ENCODE data around the gene KRTAP10-9. TPM values are rescaled to one million over a fixed set of nuclear protein-coding genes. Genes with fewer than 3 reads are reported as not detected.
"Not testable (repeated sequence)": the region's sequence is repeated elsewhere in the genome, so short reads cannot be mapped to it uniquely, and the experiment has no call there.

Gene KRTAP10-9
- total and polyA plus RNA-seq, 2 donors from 2014 or later, result not detected

DNA sequence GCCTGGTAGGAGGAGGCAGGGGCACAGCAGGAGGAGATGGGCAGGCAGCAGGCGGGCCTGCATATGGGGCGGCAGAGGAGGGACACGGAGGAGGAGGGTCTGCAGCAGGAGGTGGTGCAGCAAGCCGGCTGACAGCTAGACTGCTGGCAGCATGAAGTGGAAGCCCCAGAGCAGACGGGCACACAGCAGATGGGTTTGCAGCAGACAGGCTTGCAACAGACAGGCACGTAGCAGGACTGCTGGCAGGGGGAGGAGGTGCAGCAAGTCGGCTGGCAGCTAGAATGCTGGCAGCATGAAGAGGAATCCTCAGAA, 47.1 kb upstream of the KRTAP10-9 start:
- H3K9ac ChIP-seq (ENCODE audit: low read length in 3 of 3), result no peak overlapping the region
- no peak for DNase-seq
- no peak overlapping the region for H3K4me3 ChIP-seq (ENCODE audit: low read length in 3 of 3)
- no peaks in the 10 kb centered on the region for H3K4me1 ChIP-seq (ENCODE audit: control insufficient read depth in 2 of 3, insufficient read depth in 2 of 3, low read depth in 1 of 3, low read length in 3 of 3)
- no peak overlapping the region for H3K27ac ChIP-seq (ENCODE audit: low read depth in 2 of 2, low read length in 2 of 2)
- no peaks in the 10 kb centered on the region for H3K27me3 ChIP-seq (ENCODE audit: control insufficient read depth, insufficient read depth, low read length)
- intact Hi-C loops (cut with DNase I), result no loop called here
- peaks cover 0 to 10% (median 4%) of the 10 kb centered on the region in 3 donors for H3K9me3 ChIP-seq (ENCODE audit: control insufficient read depth in 2 of 3, insufficient read depth in 1 of 3, low read length in 3 of 3)
- no peaks in the 10 kb centered on the region for H3K36me3 ChIP-seq (ENCODE audit: control insufficient read depth in 2 of 3, insufficient read depth in 3 of 3, low read length in 3 of 3)
- FAIRE-seq, result no peak
- TF ChIP-seq, protein P1, sequence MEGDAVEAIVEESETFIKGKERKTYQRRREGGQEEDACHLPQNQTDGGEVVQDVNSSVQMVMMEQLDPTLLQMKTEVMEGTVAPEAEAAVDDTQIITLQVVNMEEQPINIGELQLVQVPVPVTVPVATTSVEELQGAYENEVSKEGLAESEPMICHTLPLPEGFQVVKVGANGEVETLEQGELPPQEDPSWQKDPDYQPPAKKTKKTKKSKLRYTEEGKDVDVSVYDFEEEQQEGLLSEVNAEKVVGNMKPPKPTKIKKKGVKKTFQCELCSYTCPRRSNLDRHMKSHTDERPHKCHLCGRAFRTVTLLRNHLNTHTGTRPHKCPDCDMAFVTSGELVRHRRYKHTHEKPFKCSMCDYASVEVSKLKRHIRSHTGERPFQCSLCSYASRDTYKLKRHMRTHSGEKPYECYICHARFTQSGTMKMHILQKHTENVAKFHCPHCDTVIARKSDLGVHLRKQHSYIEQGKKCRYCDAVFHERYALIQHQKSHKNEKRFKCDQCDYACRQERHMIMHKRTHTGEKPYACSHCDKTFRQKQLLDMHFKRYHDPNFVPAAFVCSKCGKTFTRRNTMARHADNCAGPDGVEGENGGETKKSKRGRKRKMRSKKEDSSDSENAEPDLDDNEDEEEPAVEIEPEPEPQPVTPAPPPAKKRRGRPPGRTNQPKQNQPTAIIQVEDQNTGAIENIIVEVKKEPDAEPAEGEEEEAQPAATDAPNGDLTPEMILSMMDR (IDR thresholded peaks at IDR 0.05; ENCODE audit: borderline replicate concordance, extremely low read depth, insufficient read depth), result no peak

DNA sequence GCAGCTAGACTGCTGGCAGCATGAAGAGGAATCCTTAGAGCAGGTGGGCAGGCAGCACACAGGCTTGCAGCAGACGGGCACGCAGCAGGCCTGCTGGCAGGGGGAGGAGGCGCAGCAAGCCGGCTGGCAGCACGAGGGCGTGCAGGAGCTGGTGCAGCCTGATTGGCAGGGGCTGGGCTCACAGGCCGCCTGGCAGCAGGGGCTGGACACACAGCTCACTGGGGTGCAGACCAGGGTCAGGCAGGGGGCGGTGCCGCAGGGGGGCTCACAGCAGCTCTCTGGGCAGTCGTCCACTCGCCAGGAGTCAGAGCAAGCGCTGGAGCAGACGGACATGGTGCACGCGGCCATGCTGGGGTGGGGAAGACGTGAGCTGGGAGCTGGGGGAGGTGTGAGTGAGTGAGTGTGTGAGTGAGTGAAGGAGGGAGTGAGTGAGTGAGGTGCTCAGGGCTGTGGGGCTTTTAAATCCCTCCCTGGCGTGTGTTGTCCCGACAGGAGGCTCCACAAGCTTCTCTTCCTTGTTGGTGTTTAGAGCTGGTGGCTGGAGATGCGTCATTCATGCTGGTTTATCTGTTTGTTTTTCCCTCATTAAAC, 46.6 kb upstream of the KRTAP10-9 start, which contains the start of gene KRTAP10-5:
Gene KRTAP10-5 (minus strand): TSS at position 374 of the 591 bp plus-strand sequence. CDS start 26 bp downstream, at position 348.
- H3K36me3 ChIP-seq (ENCODE audit: control insufficient read depth in 2 of 3, insufficient read depth in 3 of 3, low read length in 3 of 3); H3K9me3 ChIP-seq (ENCODE audit: control insufficient read depth in 2 of 3, insufficient read depth in 1 of 3, low read length in 3 of 3); FAIRE-seq; intact Hi-C loops (cut with DNase I); DNase-seq; H3K4me1 ChIP-seq (ENCODE audit: control insufficient read depth in 2 of 3, insufficient read depth in 2 of 3, low read depth in 1 of 3, low read length in 3 of 3); H3K27ac ChIP-seq (ENCODE audit: low read depth in 2 of 2, low read length in 2 of 2); H3K9ac ChIP-seq (ENCODE audit: low read length in 3 of 3); H3K4me3 ChIP-seq (ENCODE audit: low read length in 3 of 3); H3K27me3 ChIP-seq (ENCODE audit: control insufficient read depth, insufficient read depth, low read length): not testable (repeated sequence)

DNA sequence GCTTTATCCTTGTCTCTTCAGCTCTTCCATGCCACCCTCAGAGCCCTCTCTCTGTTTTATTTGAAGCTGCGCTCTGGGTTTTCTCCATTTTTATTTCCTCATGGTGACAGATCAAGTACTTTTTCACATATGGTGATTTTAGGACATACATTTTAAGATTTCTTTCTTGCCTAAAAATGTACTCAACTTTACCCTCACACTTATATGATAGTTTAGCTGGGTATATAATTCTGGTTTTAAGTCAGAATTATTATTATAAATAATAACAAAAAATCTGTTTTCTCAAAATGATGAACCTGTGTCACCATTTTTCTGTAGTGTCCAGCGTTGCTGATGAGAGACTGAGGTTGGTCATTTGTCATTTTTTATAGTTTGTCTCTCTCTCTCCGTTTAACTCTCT, 45.7 kb upstream of the KRTAP10-9 start:
- FAIRE-seq, result no peak
- H3K27me3 ChIP-seq (ENCODE audit: control insufficient read depth, insufficient read depth, low read length), result no peaks in the 10 kb centered on the region
- H3K36me3 ChIP-seq (ENCODE audit: control insufficient read depth in 2 of 3, insufficient read depth in 3 of 3, low read length in 3 of 3), result no peaks in the 10 kb centered on the region
- no peak overlapping the region for H3K27ac ChIP-seq (ENCODE audit: low read depth in 2 of 2, low read length in 2 of 2)
- DNase-seq, result no peak
- H3K4me1 ChIP-seq (ENCODE audit: control insufficient read depth in 2 of 3, insufficient read depth in 2 of 3, low read depth in 1 of 3, low read length in 3 of 3), result no peaks in the 10 kb centered on the region
- no peak overlapping the region for H3K4me3 ChIP-seq (ENCODE audit: low read length in 3 of 3)
- intact Hi-C loops (cut with DNase I), result no loop called here
- H3K9ac ChIP-seq (ENCODE audit: low read length in 3 of 3), result no peak overlapping the region
- H3K9me3 ChIP-seq (ENCODE audit: control insufficient read depth in 2 of 3, insufficient read depth in 1 of 3, low read length in 3 of 3), result peaks cover 0 to 10% (median 4%) of the 10 kb centered on the region in 3 donors
- TF ChIP-seq, protein P1 (IDR thresholded peaks at IDR 0.05; ENCODE audit: borderline replicate concordance, extremely low read depth, insufficient read depth), result no peak

DNA sequence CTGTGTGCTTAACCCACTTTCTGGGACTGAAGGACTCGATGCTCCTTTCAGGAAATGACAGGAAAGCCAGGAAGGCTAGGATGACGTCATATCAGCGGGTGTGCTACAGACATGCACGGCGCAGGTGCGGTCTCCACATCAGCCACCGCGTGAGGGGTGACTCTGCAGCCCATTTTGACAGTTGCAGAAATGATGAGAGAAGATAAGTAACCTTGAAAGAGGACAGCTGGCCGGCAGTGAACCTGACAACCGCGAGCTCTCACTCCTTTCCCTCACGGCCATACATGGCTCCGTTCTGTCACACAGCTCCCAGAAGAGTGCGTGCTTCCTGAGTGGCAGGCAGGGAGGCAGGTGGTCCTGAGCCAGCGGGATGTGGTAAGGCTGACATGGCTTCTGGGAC, 44.8 kb upstream of the KRTAP10-9 start:
- H3K27ac ChIP-seq (ENCODE audit: low read depth in 2 of 2, low read length in 2 of 2), result no peak overlapping the region
- H3K9me3 ChIP-seq (ENCODE audit: control insufficient read depth in 2 of 3, insufficient read depth in 1 of 3, low read length in 3 of 3), result peaks cover 0 to 5% (median 4%) of the 10 kb centered on the region in 3 donors
- no peaks in the 10 kb centered on the region for H3K36me3 ChIP-seq (ENCODE audit: control insufficient read depth in 2 of 3, insufficient read depth in 3 of 3, low read length in 3 of 3)
- H3K27me3 ChIP-seq (ENCODE audit: control insufficient read depth, insufficient read depth, low read length), result no peaks in the 10 kb centered on the region
- H3K9ac ChIP-seq (ENCODE audit: low read length in 3 of 3), result no peak overlapping the region
- FAIRE-seq (no peak), DNase-seq (no peak)
- H3K4me3 ChIP-seq (ENCODE audit: low read length in 3 of 3), result no peak overlapping the region
- intact Hi-C loops (cut with DNase I), result no loop called here
- no peaks in the 10 kb centered on the region for H3K4me1 ChIP-seq (ENCODE audit: control insufficient read depth in 2 of 3, insufficient read depth in 2 of 3, low read depth in 1 of 3, low read length in 3 of 3)
- TF ChIP-seq, protein P1 (IDR thresholded peaks at IDR 0.05; ENCODE audit: borderline replicate concordance, extremely low read depth, insufficient read depth), result no peak
